GM18909 (cell line): ENCODE measurements around the gene RYR2.
A peak's percentile ranks its signal among the peaks of the same experiment; 100 is the strongest.

ENCODE experiments used
- ATAC-seq: cut with Tn5 transposase; IDR thresholded peaks from one replicate; pipeline ENCODE4 v1.9.1; 2021; ENCODE audit warnings: mild to moderate bottlenecking; ENCODE audit not compliant: unreplicated experiment, poor library complexity

RYR2 gene

GRCh38 chr1:237393632-237394031 lies 351.6 kb downstream of the RYR2 start:
- ATAC-seq = no peak

GRCh38 chr1:237394281-237394680 lies 352.3 kb downstream of the RYR2 start:
- ATAC-seq = no peak

GRCh38 chr1:237396426-237396825 lies 354.4 kb downstream of the RYR2 start:
- ATAC-seq = no peak

GRCh38 chr1:237398751-237399150 lies 356.8 kb downstream of the RYR2 start:
- no peak for ATAC-seq

GRCh38 chr1:237405912-237406311 lies 363.9 kb downstream of the RYR2 start:
- no peak for ATAC-seq

GRCh38 chr1:237411621-237412020 lies 369.6 kb downstream of the RYR2 start:
- ATAC-seq = peak; percentile 68

GRCh38 chr1:237416924-237417655 lies 375.1 kb downstream of the RYR2 start:
- ATAC-seq = no peak

- ATAC-seq = no peak
Observed at GRCh38 chr1:237428809-237429208, 386.8 kb downstream of the RYR2 start.

GRCh38 chr1:237429252-237429651 lies 387.3 kb downstream of the RYR2 start:
- no peak for ATAC-seq

GRCh38 chr1:237431448-237431847 lies 389.5 kb downstream of the RYR2 start:
- no peak for ATAC-seq

GRCh38 chr1:237440346-237440745 lies 398.4 kb downstream of the RYR2 start:
- ATAC-seq = no peak

GRCh38 chr1:237444120-237444790 lies 402.3 kb downstream of the RYR2 start:
- ATAC-seq = no peak

- no peak for ATAC-seq
Observed at GRCh38 chr1:237448042-237448441, 406.1 kb downstream of the RYR2 start.

- ATAC-seq = no peak
Observed at GRCh38 chr1:237457573-237457972, 415.6 kb downstream of the RYR2 start.

- ATAC-seq = no peak
Observed at GRCh38 chr1:237467320-237467719, 425.3 kb downstream of the RYR2 start.

GRCh38 chr1:237470712-237471338 lies 428.8 kb downstream of the RYR2 start:
- no peak for ATAC-seq

GRCh38 chr1:237471377-237471776 lies 429.4 kb downstream of the RYR2 start:
- no peak for ATAC-seq

- no peak for ATAC-seq
Observed at GRCh38 chr1:237471956-237472355, 430.0 kb downstream of the RYR2 start.

- no peak for ATAC-seq
Observed at GRCh38 chr1:237473854-237474253, 431.9 kb downstream of the RYR2 start.

GRCh38 chr1:237478082-237478481 lies 436.1 kb downstream of the RYR2 start:
- no peak for ATAC-seq

GRCh38 chr1:237478842-237479241 lies 436.9 kb downstream of the RYR2 start:
- no peak for ATAC-seq
